C4-2B (cell line): Measurements from ENCODE around the gene MINDY2.
"Not testable (repeated sequence)": the region's sequence is repeated elsewhere in the genome, so short reads cannot be mapped to it uniquely, and the experiment has no call there.

ENCODE experiments used
- H3K27ac ChIP-seq: fragments of 450-650 bp; 2 replicates; pipeline ENCODE4 v1.5.1; 2017
- CTCF ChIP-seq: fragments of 450-650 bp; conservative IDR thresholded peaks from 2 replicates; pipeline ENCODE4 v1.5.1; 2017; ENCODE audit warnings: mild to moderate bottlenecking
- ZFX ChIP-seq: fragments of 450-650 bp; IDR thresholded peaks from 2 replicates; pipeline ENCODE4 v1.6.1; 2017

The MINDY2 gene

GRCh38 chr15:58779554-58779953, 8.5 kb downstream of the MINDY2 start:
- TF ChIP-seq CTCF (no peak), ZFX (no peak)
- no peak overlapping the region for H3K27ac ChIP-seq

- TF ChIP-seq CTCF (no peak), ZFX (no peak)
- no peak overlapping the region for H3K27ac ChIP-seq
Observed at GRCh38 chr15:58785355-58785754, 14.3 kb downstream of the MINDY2 start.

GRCh38 chr15:58788056-58788710, 17.1 kb downstream of the MINDY2 start:
- TF ChIP-seq ZFX = no peak
- TF ChIP-seq CTCF = no peak
- H3K27ac ChIP-seq = no peak overlapping the region

GRCh38 chr15:58793862-58794261, 22.8 kb downstream of the MINDY2 start:
- no peak overlapping the region for H3K27ac ChIP-seq
- TF ChIP-seq CTCF (no peak), ZFX (no peak)

- no peak overlapping the region for H3K27ac ChIP-seq
- TF ChIP-seq ZFX = no peak
- no peak for TF ChIP-seq CTCF
Observed at GRCh38 chr15:58795825-58796224, 24.7 kb downstream of the MINDY2 start.

- TF ChIP-seq ZFX = no peak
- no peak for TF ChIP-seq CTCF
- no peak overlapping the region for H3K27ac ChIP-seq
Observed at GRCh38 chr15:58797505-58797904, 26.4 kb downstream of the MINDY2 start.

- H3K27ac ChIP-seq = no peak overlapping the region
- TF ChIP-seq CTCF (no peak), ZFX (no peak)
Observed at GRCh38 chr15:58805095-58805494, 34.0 kb downstream of the MINDY2 start.

- not testable (repeated sequence) for H3K27ac ChIP-seq
Observed at GRCh38 chr15:58823267-58823666, 52.2 kb downstream of the MINDY2 start.
